OCI-LY1 (cell line): ENCODE data around the gene IKZF1.

Experiments
- EZH2 ChIP-seq: fragments of 200-600 bp; sonication (generic), shearing (Covaris generic); IDR thresholded peaks from 2 replicates; pipeline ENCODE4 v1.8.0; 2017; ENCODE audit warnings: borderline replicate concordance, mixed run types, mild to moderate bottlenecking, antibody characterized with exemption, low read length, moderate library complexity, mixed read lengths
- TF ChIP-seq, protein P1 (sequence below): fragments of 200-600 bp; sonication (generic), shearing (Covaris generic); IDR thresholded peaks from 2 replicates; pipeline ENCODE4 v1.5.1; 2017; ENCODE audit warnings: mild to moderate bottlenecking, antibody characterized with exemption, low read length, moderate library complexity, mixed read lengths

DNA sequence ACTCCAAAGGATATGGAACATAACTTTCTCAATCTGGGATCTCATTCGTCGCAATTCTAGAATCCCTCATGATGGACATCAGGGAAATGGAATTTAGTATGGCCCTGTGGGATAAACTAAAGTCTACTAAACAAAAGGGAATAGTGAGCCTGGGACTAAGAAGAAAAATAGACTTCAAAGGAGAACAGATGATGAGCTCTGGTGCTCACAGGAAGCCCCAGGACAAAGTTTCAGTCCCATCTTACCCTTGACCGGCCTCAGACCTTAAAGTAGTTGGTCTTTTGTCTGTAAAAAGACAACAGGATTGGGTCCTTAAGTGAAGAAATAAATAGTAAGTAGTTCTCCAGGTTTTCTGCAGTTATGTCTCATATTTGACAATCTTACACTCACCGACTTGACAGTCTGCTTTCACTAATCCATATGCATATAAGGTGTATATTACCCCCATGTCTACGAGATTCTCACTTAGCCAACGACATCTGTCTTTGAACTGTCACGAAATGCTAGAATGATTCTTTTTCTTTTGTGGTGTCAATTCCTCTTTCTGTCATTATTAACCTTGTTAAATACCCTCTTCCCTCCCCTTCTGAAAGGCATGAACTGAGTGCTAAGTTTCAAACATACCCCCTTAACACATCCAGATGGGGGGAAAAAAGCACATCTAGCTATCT, 10.9 kb upstream of the IKZF1 start:
- TF ChIP-seq, protein P1, sequence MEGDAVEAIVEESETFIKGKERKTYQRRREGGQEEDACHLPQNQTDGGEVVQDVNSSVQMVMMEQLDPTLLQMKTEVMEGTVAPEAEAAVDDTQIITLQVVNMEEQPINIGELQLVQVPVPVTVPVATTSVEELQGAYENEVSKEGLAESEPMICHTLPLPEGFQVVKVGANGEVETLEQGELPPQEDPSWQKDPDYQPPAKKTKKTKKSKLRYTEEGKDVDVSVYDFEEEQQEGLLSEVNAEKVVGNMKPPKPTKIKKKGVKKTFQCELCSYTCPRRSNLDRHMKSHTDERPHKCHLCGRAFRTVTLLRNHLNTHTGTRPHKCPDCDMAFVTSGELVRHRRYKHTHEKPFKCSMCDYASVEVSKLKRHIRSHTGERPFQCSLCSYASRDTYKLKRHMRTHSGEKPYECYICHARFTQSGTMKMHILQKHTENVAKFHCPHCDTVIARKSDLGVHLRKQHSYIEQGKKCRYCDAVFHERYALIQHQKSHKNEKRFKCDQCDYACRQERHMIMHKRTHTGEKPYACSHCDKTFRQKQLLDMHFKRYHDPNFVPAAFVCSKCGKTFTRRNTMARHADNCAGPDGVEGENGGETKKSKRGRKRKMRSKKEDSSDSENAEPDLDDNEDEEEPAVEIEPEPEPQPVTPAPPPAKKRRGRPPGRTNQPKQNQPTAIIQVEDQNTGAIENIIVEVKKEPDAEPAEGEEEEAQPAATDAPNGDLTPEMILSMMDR, result no peak
- TF ChIP-seq EZH2, result no peak
